ENCODE data around the gene MARS1.
"Not testable (repeated sequence)": the region's sequence is repeated elsewhere in the genome, so short reads cannot be mapped to it uniquely, and the experiment has no call there.

MARS1 gene

GRCh38 chr12:57487597-57488401 is at the start of gene MARS1:
TSS of gene MARS1 (plus strand) at chr12:57488068. CDS start at chr12:57488091, 23 bp downstream.
- DNase-seq (ENCODE audit: extremely low read depth in 1 of 2, low read depth in 1 of 2), result peak; percentile 83 to 89

DNA sequence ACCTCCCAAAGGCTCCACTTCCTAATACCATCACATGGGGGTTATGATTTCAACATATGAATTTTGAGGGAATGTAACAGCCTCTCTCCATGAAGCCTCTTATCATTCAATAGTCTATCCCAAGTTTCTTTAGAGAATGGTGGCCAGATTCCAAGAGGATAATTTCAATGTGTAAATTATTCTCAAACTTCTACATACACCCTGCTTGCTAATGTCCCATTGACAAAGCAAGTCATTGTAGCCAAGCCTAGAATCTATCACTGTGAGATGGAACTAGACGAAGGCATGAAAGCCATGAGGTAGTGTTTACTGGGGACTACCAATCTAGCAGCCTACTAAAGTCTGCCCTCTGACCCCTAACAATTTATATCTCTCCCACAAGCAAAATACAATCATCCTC is 49.5 kb upstream of the MARS1 start:
- DNase-seq (ENCODE audit: extremely low read depth in 1 of 2, low read depth in 1 of 2), result no peak

GRCh38 chr12:57439762-57440266 is 48.1 kb upstream of the MARS1 start:
- no peak for DNase-seq (ENCODE audit: extremely low read depth in 1 of 2, low read depth in 1 of 2)

DNA sequence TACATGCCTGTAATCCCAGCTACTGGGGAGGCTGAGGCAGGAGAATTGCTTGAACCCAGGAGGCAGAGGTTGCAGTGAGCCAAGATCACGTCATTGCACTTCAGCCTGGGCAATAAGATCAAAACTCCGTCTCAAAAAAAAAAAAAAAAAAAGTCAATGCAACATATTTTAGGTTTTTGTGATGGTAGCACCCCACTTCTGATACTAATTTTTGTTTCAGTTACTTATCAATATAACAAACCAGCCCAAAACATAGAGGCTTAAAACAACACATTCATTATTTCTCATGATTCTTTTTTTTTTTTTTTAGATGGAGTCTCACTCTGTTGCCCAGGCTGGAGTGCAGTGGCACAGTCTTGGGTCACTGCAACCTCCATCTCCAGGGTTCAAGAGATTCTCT is 46.5 kb upstream of the MARS1 start:
- not testable (repeated sequence) for DNase-seq (ENCODE audit: extremely low read depth in 1 of 2, low read depth in 1 of 2)

DNA sequence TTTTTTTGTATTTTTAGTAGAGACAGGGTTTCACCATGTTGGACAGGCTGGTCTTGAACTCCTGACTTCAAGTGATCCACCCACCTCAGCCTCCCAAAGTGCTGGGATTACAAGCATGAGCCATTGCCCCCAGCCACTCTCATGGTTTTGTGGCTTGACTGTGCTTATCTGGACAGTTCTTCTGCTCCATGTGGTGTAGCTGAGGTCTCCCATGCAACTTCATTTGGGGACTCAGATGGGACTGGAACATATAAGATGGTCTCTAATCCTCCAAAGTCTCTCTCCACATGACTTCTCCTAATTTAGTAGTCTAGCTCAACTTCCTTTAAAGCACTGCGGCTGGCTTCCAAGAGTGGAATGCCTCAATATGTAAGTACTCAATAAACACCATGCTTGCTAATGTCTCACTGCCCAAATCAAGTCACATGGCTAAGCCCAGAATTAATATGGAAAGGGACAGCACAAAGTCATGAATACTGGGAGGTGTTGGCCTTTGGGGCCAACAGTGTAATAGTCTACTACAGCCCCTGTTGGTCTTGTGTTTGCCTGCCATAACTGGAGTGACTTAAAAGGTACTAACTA is 45.9 kb upstream of the MARS1 start:
- DNase-seq (ENCODE audit: extremely low read depth in 1 of 2, low read depth in 1 of 2), result no peak

GRCh38 chr12:57444337-57444736 is 43.5 kb upstream of the MARS1 start:
- not testable (repeated sequence) for DNase-seq (ENCODE audit: extremely low read depth in 1 of 2, low read depth in 1 of 2)

GRCh38 chr12:57444744-57445143 is 43.1 kb upstream of the MARS1 start:
- no peak for DNase-seq (ENCODE audit: extremely low read depth in 1 of 2, low read depth in 1 of 2)

DNA sequence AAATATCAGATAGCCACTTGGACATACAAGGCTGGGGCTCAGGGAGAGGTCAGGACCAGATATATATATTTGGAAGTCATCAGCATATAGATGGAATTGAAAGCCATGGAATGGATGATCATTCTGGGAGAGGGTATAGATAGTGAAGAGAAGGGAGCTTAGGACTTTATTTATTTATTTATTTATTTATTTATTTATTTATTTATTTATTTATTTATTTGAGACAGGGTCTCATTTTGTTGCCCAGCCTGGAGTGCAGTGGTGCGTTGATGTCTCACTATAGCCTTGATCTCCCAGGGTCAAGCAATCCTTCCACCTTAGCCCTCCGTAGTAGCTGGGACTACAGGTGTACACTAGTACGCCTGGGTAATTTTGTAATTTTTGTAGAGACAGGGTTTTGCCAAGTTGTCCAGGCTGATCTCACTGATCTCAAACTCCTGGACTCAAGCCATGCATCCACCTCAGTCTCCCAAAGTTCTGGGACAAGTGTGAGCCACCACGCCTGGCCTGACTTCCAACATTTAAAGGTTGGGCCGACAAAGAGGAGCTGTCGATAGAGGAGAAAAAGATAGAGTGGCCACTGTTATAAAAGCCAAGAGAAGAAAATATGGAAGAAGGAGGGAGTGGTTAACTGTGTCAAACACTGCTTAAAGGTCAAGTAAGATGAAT is 41.4 kb upstream of the MARS1 start:
- DNase-seq (ENCODE audit: extremely low read depth in 1 of 2, low read depth in 1 of 2), result no peak

- DNase-seq (ENCODE audit: extremely low read depth in 1 of 2, low read depth in 1 of 2), result no peak
Measured at GRCh38 chr12:57448669-57449068, 39.2 kb upstream of the MARS1 start.

GRCh38 chr12:57449375-57449774 is 38.5 kb upstream of the MARS1 start:
- no peak for DNase-seq (ENCODE audit: extremely low read depth in 1 of 2, low read depth in 1 of 2)

- no peak for DNase-seq (ENCODE audit: extremely low read depth in 1 of 2, low read depth in 1 of 2)
Measured at GRCh38 chr12:57450057-57450456, 37.8 kb upstream of the MARS1 start.

- no peak for DNase-seq (ENCODE audit: extremely low read depth in 1 of 2, low read depth in 1 of 2)
Measured at GRCh38 chr12:57451233-57451778, 36.6 kb upstream of the MARS1 start.

DNA sequence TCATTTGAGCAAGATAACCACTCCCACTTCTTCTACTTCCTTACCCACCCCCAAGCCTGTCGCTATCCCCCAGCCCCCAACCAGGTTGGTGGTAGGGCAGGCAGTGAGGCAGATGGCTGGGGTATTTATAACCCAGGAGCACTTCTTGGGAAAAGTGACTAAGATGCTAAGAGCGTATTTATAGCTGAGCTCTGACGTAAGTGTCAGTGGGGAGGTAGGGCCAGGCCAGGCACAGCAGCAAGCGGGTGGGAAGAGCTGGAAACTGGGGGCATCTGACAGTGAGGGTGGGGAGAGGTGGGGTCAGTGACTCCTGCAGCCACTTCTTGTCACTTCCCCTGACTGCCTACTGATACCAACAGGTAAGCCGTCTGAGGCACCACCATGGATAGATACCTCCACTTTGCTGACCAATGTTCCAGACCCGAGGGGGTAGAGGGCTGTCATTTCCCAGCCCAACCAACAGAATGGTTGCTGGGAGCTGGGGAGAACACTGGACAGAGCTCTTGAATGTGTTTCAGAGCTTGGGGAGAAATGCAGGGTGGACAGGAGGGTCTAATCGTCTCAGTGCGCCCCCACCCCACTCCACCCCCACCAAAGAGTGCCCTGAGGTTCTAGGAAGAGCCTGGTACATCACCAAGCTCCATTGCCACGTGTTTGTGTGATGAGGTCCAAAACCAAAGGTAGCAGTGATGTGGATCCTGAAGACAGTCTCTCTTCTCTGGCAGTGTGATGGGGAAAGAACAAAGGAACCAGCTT is 35.5 kb upstream of the MARS1 start:
- peak in 1 of 2 donors; percentile 57 for DNase-seq (ENCODE audit: extremely low read depth in 1 of 2, low read depth in 1 of 2)

GRCh38 chr12:57452937-57453509 is 34.8 kb upstream of the MARS1 start:
- no peak for DNase-seq (ENCODE audit: extremely low read depth in 1 of 2, low read depth in 1 of 2)

- DNase-seq (ENCODE audit: extremely low read depth in 1 of 2, low read depth in 1 of 2), result no peak
Measured at GRCh38 chr12:57454213-57454565, 33.7 kb upstream of the MARS1 start.

DNA sequence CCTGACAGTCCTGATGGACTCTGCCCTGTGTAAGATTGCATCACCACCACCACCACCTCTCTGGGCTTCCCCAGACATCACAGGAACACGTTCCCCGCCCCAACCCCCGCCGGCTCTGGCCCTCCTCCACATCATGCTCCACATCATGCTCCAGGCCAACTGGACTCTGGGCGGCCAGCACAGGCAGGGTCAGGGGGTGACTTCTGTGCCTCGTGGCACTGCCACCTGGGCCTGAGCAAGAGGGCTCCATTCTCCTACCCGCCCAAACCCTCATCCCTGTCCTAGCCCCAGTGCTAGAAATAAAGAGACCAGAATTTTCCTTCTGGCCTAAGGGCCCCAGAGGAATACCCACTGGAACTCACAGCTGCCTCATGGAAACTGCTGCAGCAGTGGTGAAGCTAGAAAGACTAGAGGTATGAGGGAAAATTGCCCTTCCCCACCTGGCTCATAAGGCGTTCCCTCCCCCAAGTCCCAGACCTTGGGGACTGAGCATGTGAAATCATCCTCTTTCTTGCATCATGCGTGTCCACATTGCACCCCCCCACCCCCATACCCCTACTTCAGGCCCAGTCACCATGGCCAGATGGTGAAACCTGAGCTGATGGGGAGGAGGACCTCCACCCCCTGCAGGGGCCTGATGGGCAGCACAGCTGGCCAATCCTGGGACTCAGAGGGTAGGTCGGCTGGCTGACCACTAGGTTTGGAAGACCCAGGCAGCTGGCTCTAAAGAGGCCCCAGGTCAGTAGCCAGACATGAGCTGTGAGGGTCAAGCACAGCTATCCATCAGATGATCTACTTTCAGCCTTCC is 33.1 kb upstream of the MARS1 start, which contains the start of gene INHBE:
Gene INHBE, plus strand, starts transcription at position 742 of the 808 bp plus-strand sequence. CDS start 230 bp downstream, outside the sequence.
- DNase-seq (ENCODE audit: extremely low read depth in 1 of 2, low read depth in 1 of 2), result no peak

- no peak for DNase-seq (ENCODE audit: extremely low read depth in 1 of 2, low read depth in 1 of 2)
Measured at GRCh38 chr12:57455374-57456144, 32.3 kb upstream of the MARS1 start.

DNA sequence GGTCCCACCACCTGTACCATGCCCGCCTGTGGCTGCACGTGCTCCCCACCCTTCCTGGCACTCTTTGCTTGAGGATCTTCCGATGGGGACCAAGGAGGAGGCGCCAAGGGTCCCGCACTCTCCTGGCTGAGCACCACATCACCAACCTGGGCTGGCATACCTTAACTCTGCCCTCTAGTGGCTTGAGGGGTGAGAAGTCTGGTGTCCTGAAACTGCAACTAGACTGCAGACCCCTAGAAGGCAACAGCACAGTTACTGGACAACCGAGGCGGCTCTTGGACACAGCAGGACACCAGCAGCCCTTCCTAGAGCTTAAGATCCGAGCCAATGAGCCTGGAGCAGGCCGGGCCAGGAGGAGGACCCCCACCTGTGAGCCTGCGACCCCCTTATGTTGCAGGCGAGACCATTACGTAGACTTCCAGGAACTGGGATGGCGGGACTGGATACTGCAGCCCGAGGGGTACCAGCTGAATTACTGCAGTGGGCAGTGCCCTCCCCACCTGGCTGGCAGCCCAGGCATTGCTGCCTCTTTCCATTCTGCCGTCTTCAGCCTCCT is 31.6 kb upstream of the MARS1 start:
- DNase-seq (ENCODE audit: extremely low read depth in 1 of 2, low read depth in 1 of 2), result no peak
